ENCODE results near the gene MEGF10.

MEGF10 gene

GRCh38 chr5:127338501-127338900, 47.9 kb downstream of the MEGF10 start:
- TF ChIP-seq CTCF (conservative IDR thresholded peaks at IDR 0.05; ENCODE audit: low read depth, low read length), result no peak
- DNase-seq (ENCODE audit: low read depth), result no peak
- no peak overlapping the region for H3K4me3 ChIP-seq (ENCODE audit: low read depth, low read length)

DNA sequence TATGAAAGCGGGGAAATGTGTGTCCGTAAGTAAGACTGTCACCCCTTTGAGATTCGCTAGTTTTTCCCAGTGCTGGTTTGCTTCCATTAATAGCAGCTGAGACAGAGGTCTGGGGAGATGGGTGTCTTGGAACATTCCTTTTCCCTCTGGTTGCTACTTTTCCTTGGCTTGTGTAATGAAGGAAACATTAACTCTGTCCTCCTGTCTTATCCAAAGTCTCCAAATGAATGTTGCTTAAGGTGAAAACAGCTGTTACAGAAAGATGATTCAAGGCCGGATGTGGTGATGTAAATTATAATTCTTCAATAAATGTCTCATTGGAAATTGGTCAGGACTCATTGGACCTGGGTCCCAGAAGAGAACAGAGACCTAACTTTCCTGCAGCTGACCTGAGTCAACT, 50.0 kb downstream of the MEGF10 start:
- no peak for DNase-seq (ENCODE audit: low read depth)
- no peak overlapping the region for H3K4me3 ChIP-seq (ENCODE audit: low read depth, low read length)
- no peak for TF ChIP-seq CTCF (conservative IDR thresholded peaks at IDR 0.05; ENCODE audit: low read depth, low read length)

- no peak for DNase-seq (ENCODE audit: low read depth)
- no peak for TF ChIP-seq CTCF (conservative IDR thresholded peaks at IDR 0.05; ENCODE audit: low read depth, low read length)
- H3K4me3 ChIP-seq (ENCODE audit: low read depth, low read length), result no peak overlapping the region
Observed at GRCh38 chr5:127342364-127342763, 51.8 kb downstream of the MEGF10 start.

DNA sequence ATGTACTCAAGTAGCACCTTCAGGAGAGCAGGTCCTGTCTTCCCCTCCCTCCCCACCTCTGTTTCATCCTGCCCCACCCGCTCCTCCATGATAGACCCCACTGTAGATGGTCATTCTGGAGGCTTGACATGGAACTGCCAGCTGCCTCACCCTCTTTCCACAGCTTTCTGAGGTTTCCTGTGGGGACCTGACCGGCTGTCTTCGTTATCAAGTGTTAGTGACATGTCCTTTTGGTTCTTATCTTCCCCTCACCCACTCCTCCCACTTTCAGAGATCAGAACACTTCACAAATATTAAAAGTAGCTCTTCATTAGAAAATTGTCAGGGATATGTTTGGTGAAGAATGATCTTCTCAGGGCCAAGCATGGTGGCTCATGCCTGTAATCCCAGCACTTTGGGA, 52.7 kb downstream of the MEGF10 start:
- H3K4me3 ChIP-seq (ENCODE audit: low read depth, low read length), result no peak overlapping the region
- no peak for DNase-seq (ENCODE audit: low read depth)
- TF ChIP-seq CTCF (conservative IDR thresholded peaks at IDR 0.05; ENCODE audit: low read depth, low read length), result no peak

- no peak for DNase-seq (ENCODE audit: low read depth)
- no peak overlapping the region for H3K4me3 ChIP-seq (ENCODE audit: low read depth, low read length)
- no peak for TF ChIP-seq CTCF (conservative IDR thresholded peaks at IDR 0.05; ENCODE audit: low read depth, low read length)
Observed at GRCh38 chr5:127343866-127344265, 53.3 kb downstream of the MEGF10 start.

- TF ChIP-seq CTCF (conservative IDR thresholded peaks at IDR 0.05; ENCODE audit: low read depth, low read length), result no peak
- no peak for DNase-seq (ENCODE audit: low read depth)
- H3K4me3 ChIP-seq (ENCODE audit: low read depth, low read length), result no peak overlapping the region
Observed at GRCh38 chr5:127344931-127345330, 54.3 kb downstream of the MEGF10 start.

- DNase-seq (ENCODE audit: low read depth), result peak; percentile 49
- no peak for TF ChIP-seq CTCF (conservative IDR thresholded peaks at IDR 0.05; ENCODE audit: low read depth, low read length)
Observed at GRCh38 chr5:127351418-127351817, 60.8 kb downstream of the MEGF10 start.

More at GRCh38 chr5:127351418-127351817, 60.8 kb downstream of the MEGF10 start:
- no peak overlapping the region for H3K4me3 ChIP-seq (ENCODE audit: low read depth, low read length)

Measured in choroid plexus epithelial cell (primary cell).